GM18873 (cell line): ENCODE data around the gene NCOR2.

Source experiments
- ATAC-seq: cut with Tn5 transposase; IDR thresholded peaks from one replicate; pipeline ENCODE4 v1.9.1; 2021; ENCODE audit warnings: mild to moderate bottlenecking, moderate library complexity, moderate number of reproducible peaks; ENCODE audit not compliant: unreplicated experiment, low FRiP score

NCOR2 gene

DNA sequence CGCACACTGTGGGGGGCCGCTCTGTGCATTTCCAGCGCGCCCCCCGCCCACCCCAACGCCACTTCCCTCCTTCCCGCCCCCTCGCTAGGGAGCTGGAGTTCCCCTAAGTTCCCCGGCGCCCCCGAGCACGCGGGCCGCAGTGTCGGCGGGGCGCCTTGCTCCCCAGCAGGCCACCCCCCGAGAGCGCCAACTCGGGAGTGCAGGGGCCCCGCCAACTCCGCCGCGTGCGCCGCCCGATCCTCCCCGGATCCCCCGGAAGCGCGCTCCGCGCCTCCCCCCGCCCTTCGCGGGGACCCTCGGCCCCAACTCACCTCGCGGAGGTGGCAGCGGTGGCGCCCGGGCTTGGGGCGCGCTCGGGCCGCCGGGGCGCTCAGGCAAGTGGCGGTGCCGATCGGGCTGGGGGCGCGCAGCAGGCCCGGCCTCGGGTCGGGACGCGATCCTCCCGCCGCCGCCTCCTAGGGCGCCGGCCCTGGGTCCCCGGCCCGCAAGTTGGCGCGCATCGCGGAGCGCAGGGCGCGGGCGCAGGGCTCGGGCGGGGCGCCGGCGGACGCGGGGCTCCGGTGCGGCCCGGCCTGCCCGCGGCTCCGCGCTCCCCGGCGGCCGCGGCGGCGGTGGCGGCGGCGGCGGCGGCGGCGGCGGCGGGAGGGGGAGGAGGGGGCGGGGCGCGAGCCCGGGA lies at the start of gene NCOR2:
NCOR2 (minus strand) TSS at position 616 of the 676 bp plus-strand sequence. CDS start 72,361 bp downstream, outside the sequence.
- ATAC-seq: no peak

DNA sequence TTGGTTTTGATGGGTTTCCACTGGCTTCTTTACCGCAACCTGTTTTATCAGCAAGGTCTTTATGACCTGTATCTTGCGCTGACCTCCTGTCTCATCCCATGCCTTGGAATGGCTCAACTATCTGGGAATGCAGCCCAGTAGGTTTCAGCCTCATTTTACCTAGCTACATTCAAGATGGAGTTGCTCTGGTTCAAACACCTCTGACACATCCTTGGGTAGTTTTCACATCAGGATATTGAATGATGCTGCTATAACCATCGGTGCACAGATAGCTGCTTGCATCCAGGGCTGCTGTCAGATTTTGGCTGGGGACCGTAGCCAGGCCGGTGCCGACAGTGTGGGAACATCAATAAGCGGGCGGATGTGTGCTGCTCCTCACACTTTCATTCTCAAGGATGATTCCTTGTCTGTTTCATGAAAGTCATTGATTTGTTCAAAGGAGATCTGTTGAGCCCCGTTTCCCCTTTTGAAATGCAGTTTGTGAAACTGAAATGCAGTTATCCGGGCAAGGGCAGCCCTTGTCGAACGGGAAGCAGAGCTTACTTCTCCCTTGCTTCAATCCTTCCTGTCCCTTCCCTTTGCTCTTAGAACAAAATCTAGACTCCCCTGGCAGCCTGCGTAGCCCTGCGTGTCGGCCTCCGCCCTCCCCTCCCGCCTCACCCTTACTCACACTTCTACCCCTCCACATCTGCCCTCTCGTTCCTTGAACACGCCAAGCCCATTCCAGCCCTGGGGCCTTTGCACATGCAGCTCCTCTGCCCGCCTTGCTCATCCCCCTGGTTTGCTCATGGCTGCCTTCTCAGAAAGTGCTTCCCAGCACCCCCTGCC lies 49.2 kb upstream of the NCOR2 start:
- ATAC-seq: no peak

DNA sequence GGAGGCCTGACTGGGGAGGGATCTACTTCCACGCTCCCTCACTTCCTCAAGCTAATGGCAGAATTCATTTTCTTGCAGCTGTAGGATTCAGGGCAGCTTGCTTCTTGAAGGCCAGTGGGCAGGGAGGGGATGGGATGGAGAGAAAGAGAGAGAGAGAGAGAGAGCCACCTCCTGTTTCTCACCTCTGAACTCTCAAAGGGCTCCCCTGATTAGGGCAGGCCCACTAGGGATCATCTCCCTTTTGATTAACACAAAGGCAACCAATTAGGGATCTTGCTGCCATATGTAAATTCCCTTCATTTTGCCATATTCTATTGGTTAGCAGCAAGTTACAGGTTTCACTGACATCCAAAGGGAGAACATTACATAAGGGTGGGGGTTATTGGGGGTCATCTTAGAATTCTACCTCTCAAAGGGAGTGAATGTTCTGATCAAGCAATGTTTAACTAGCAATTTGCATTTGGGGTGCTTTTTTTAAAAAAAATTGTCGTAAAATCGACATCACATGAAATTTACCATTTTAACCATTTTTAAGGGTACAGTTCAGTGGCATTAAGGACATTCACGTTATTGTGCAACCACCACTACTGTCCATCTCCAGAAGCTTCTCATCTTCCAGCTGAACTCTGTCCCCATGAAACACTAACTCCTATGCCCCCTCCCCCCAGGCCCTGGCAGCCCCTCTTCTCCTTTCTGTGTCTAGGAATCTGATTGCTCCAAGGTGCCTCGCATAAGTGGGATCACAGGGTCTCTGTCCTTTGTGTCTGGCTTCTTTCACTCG lies 47.3 kb upstream of the NCOR2 start:
- no peak for ATAC-seq

DNA sequence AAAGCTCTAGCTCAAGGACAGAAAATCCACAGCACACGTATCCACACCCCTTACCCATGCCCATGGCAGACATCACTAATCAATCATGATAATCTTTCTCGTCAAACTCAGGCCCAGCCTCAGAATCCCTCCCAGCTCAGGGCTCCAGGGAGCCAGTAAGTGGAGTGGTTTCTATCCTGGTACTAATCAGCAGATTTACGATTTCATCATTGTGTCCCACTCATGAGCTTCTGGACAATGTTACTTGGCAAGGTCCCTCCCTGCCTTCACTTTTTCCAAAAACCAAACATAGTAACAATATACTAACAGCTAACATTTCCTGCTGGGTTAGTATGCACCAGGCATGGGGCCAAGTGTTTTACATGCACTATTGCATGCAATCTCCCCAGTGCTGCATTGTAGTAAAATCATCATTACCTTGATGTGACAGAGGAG lies 45.8 kb upstream of the NCOR2 start:
- ATAC-seq: no peak

DNA sequence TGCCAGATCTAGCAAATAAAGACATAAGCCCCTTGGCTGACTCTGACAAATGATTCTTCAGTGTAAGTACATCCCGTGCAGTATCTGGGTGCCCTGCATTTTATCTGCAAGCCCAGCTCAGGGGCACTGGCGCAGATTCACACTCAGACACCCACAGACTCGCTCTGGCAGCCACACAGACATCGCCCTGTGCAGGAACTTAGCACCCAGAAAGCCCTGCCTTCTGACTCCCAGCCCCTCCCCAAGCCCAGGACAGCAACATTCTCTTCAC lies 44.9 kb upstream of the NCOR2 start:
- no peak for ATAC-seq

DNA sequence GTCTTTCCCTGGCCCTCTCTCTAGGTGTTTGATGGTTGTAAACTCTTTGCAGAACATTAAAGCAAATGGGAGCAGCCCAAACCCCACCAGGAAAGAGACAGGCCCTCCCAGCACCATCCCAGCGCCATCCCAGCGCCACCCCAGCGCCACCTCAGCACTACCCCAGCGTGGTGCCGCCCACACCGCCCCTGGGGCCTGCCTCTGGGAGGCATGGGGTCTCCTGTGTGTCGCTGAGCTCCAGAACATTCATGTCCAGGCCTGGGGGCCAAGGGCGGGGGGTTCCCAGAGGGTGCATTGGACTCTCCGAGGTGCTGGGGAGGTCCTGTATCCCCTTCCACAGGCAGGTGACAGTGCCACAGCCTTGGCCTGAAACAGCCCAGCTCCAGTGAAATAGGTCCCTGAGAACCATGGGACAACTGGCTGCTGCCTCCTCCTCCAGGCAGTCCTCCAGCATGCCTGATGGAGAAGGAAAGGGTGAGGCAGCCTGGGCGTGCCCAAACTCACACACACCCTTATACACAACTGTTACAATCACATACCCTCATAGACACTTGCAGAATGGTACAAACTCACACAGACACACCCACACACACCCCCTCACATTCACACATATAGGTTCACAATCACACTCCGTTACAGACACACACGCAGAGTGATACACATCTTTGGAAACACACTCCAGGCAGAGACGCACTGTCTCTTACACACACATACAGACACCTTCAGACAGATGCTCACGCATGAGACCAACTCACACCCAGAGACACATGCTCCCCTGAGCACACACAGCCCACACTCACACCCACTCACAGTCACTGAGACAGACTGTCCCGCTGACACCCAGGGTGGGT lies 44.4 kb upstream of the NCOR2 start:
- no peak for ATAC-seq

DNA sequence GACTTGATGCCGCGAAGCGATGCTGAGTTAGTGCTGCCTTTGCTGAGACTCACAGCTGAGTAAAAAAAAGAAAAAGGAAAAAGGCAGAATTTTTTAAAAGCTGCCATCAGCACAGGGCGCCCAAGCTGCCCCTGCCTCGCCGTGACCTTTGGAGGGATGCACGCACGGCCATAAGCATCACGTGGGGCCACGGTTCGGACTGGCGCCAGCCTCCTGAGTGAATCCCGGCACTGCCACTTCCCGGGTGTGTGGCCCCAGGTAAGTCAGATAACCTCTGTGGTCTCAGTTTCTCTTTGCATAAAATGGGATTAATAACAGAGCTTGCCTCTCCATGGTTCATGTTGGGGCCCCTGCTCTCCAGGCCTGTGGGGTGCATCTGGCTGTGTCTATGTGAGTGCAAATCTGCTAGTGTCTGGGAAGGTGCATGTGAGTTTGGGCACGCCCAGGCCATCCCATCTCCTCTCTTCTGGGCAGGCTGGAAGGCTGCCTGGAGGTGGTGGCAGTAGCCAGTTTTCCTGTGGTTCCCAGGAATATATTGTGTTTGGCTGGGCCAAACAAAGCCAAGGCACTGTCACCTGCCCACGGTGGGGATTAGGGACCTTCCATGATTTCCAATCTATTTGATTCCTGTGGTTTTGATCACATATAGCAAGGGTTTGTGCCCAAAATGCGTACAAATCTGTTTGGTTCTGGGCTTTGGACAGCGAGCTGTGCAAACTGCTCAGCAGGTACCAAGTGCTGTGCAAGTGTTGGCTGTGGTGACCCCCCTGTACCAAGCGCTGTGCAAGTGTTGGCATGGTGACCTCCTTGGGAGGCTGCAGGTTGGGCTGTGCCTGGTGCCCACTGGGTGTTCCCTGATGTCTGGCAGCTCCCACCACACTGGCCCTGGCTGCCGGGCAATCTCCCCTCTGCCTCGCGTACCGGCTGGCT lies 43.5 kb upstream of the NCOR2 start:
- no peak for ATAC-seq

DNA sequence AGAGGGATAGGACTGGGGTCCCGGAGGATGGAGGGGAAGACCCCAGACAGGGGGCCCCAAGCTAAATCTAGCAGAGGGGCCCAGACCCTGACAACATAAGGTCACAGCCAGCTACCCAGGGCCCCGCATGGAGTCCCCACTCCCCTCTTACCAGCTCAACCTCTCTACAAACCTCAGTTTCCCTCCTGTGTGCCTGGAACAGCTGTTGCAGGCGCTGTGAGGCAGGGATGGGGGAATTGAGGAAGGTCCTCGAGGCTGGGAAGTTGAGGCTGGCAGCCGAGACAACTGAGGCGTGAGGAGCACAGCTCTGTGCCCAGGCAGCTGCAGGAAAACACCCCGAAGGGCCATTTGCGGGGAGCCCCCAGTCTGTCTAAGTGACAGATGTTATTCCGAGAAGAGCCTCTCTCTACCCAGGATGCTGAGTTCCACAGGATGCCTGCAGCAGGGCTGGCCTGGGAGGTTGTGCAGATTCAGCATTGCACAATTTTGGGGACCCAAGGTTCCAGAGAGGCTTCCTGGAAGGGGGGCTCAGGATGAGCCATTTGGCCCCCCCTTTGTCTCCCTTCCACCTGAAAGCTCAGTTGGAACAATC lies 42.7 kb upstream of the NCOR2 start:
- no peak for ATAC-seq

DNA sequence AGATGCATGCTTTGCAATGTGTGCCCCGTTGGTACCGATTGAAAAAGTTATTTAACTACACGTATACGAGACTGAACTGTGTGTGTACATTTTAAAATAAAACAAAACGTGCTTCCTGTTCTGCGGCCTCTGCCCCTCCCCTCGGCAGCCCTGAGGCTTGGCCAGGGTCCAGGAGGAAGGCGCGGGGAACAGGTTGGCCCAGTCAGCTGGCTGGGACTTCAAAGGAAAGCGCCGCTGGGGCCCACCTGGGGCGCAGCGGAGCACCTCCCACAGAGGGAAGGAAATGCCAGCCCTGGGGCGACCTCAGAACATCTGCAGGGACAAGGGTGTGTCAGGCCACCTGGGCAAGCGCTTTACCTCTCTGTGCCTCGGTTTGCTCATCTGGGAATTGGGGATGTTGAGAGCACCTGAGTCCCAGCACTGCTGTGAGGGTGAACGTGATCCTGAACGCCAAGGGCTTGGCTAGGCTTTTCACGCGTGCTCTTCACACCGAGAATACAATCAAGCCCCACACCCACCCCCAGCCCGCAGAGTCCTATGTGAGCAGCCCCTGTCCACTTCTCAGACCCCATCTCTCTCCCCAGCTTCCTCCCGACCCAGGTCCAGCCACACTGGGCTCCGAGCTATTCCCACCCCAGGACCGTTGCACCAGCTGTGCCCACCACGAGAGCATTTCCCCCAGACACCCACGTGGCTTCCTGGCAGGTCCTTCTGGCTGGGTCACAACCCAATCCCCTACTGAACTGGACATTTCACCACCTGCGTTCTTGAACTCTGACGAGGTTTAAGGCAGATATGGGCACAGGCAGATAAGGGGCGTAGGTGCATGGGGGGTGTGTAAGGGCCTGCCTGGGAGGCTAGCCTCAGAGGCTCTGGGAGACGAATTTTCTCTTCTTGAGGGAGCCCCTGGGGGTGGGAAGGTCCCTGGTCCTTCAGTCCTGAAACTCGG lies 41.9 kb upstream of the NCOR2 start:
- no peak for ATAC-seq

DNA sequence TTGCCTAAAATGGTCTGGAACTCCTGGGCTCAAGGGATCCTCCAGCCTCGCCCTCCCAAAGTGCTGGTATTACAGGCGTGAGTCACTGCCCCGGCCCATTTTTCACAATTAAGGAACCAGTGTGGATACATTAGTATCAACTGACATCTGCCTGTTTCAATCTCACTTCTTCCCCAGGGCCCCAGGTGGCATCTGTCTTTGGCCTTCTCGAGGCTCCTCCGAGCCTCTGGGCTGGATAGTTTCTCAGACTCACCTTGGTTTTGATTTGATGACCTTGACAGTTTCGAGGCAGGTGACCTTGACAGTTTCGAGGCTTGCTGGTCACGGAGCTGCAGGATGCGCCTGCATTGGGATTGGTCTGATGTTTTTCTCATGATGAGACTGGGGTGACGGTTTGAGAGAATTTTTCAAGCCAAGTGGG lies 41.0 kb upstream of the NCOR2 start:
- no peak for ATAC-seq

DNA sequence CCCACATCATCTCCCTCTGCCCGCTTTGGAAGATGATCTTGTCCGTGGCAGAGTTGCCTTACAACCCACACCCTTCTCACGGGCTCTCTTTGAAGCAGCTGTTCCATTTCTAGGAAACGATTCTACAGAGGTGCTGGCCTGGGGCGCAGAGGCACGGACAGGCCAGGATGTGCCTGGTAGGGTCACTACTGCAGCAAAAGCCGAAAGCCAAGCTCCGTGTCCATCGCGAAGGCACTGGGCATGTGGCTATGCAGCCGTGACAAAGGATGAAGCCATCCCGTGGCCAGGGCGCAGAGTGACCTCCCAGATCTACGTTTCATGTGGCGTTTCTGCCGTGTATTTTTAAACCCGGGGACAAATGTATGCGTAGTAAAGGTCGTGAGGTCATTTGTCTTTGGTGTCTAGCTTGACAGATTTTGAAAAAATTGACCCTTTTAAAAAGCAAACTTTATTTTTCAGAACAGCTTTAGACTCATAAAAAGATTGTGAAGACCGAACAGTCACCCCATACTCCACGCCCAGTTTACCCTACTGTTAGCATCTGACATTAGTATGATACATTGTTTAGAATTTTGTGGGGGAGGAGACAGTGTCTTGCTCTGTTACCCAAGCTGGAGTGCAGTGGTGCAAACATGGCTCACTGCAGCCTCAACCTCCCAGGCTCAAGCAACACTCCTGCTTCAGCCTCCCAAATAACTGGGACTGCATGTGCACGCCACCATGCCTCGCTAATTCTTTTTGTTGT lies 40.4 kb upstream of the NCOR2 start:
- no peak for ATAC-seq

DNA sequence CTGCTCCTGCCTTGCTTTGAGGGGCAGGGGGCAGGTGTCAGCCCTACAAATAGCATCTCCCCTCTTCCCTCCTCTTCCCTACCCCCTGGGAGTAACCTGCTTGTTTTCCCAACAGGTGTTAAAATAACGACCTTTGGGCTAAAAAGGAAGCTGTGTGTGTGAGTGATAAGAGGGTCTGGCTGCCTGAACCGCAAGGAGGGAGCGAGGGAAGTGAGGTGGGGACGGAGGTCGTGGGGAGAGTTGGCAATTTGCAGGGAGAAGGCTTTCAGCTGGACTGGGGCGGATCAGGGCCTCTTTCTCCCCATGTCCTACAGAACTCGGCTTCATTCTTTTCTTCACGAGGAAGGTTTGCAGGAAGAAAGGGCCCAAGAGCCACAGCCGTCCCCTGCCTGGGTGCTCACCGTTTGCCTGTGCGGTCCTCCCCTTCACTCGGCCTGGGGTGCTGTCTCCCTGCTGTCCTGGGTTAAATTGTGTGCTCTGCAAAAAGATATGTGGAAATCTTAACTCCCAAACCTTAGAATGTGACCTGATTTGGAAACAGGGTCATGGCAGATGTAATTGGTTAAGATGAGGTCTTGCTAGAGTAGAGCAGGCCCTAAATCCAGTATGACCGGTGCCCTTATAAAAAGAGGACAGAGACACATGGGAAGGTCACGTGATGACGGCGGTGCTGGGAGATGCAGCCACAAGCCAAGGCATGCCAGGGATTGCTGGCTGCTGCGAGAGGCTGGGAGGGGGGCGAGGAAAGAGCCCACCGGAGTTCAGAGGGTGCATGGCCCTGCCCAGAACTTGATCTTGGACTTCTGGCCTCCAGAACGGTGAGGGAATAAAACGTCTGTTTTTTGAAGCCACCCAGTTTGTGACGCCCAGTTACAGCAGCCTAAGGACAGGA lies 38.7 kb upstream of the NCOR2 start:
- ATAC-seq: no peak

DNA sequence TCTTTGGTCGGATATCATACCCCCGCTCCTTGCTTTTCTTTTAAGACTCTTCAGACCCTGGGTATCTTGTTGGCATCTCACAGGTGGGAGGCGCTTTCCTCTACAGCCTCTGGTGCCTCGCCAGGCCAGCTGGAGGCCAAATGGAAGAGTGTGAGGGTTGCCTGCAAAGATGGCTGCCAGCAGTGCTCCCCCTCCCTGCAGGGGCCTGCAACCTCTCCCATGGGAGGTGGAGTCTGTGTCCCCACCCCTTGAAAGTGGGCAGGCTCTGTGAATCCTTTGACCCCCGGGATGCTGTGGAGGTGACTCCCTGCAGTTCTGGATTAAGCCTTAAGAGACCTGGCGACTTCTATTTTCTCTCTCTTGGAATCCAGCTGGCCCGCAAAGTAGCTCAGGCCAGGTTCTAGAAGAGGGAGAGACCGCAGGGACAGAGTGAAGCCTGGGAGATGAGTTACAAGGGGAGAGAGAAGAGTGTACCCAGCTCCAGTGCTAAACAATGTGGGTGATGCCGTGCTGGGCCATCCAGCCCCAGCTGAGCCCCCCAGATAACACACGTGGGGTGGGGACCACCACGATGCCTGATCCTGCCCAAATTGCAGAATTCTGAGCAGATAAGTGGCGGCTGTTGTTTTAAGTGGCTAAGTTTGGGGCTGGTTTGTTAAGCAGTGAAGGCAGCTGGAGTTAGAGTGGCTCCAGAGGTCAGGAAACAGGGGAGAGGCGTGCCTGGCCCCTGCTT lies 37.9 kb upstream of the NCOR2 start:
- ATAC-seq: no peak

DNA sequence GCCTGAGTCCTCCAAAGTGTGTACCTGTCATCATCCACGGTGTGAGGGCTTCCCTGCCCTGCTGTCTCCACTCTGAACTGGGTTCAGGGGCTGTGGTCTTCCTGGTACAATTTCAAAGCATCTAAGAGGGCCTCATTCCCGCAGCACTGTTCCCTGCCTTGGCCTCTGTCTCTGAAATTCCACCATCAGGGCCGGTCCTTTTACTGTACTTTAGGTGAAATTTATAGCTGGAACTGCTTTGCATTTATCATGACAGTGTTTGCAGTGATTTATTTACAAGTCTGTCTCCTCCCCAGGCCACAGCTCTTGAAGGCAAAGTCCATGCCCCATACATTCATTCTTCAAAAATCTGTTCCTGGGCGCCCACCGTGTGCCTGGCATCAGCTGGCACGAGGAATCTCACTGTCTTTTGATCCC lies 36.9 kb upstream of the NCOR2 start:
- no peak for ATAC-seq

DNA sequence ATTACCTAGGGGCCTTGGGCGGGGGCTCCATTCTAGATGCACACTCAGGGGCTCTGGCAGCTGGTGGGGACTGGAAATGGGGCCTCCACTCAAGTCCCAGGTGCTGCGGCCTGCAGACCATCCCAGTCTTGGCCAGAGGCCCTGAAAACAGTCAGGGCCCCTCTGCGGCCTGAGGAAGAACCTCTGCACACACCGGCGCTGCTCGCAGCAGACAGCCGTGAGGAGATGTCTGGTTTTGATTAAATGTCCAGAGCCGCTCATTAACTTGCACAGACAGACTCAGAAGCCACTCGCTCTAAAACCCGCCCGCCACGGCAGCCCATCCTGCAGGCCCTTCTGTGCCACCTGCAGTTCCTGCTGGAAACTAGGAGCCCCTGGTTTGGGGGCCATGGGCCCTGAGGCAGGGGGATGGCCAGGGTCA lies 36.4 kb upstream of the NCOR2 start:
- no peak for ATAC-seq
